GM18861 (cell line): ENCODE results near the gene NUDT8.
"Not testable (repeated sequence)": the region's sequence is repeated elsewhere in the genome, so short reads cannot be mapped to it uniquely, and the experiment has no call there.

Experiments
- ATAC-seq: cut with Tn5 transposase; IDR thresholded peaks from one replicate; pipeline ENCODE4 v1.9.1; 2021; ENCODE audit not compliant: unreplicated experiment

The NUDT8 gene

GRCh38 chr11:67613960-67614715, 15.6 kb downstream of the NUDT8 start:
- ATAC-seq = peak; percentile 60

- ATAC-seq = no peak
Observed at GRCh38 chr11:67613313-67613959, 16.3 kb downstream of the NUDT8 start.

GRCh38 chr11:67612751-67613150, 17.0 kb downstream of the NUDT8 start:
- ATAC-seq = no peak

GRCh38 chr11:67611704-67612587, 17.8 kb downstream of the NUDT8 start:
- no peak for ATAC-seq

GRCh38 chr11:67611165-67611564, 18.6 kb downstream of the NUDT8 start:
- ATAC-seq = no peak

GRCh38 chr11:67610302-67610868, 19.4 kb downstream of the NUDT8 start:
- ATAC-seq = no peak

GRCh38 chr11:67609316-67609715, 20.4 kb downstream of the NUDT8 start:
- ATAC-seq = no peak

- ATAC-seq = no peak
Observed at GRCh38 chr11:67608486-67608885, 21.3 kb downstream of the NUDT8 start.

GRCh38 chr11:67607507-67607906, 22.2 kb downstream of the NUDT8 start:
- no peak for ATAC-seq

GRCh38 chr11:67606492-67607295, 23.0 kb downstream of the NUDT8 start, which contains the start of gene NDUFV1:
Gene NDUFV1 (plus strand): TSS chr11:67606936. CDS start chr11:67607005, 69 bp downstream.
- peak; percentile 90 for ATAC-seq

- ATAC-seq = no peak
Observed at GRCh38 chr11:67606093-67606491, 23.6 kb downstream of the NUDT8 start.

GRCh38 chr11:67605231-67606011, 24.3 kb downstream of the NUDT8 start:
- ATAC-seq = no peak

GRCh38 chr11:67604815-67605214, 24.9 kb downstream of the NUDT8 start:
- ATAC-seq = no peak

- not testable (repeated sequence) for ATAC-seq
Observed at GRCh38 chr11:67604119-67604518, 25.6 kb downstream of the NUDT8 start.

- peak; percentile 16 for ATAC-seq
Observed at GRCh38 chr11:67601098-67601497, 28.6 kb downstream of the NUDT8 start.

GRCh38 chr11:67600324-67601029, 29.3 kb downstream of the NUDT8 start:
- peak; percentile 75 for ATAC-seq

- no peak for ATAC-seq
Observed at GRCh38 chr11:67599149-67599548, 30.6 kb downstream of the NUDT8 start.

GRCh38 chr11:67597963-67598362, 31.8 kb downstream of the NUDT8 start:
- not testable (repeated sequence) for ATAC-seq

GRCh38 chr11:67597458-67597857, 32.3 kb downstream of the NUDT8 start:
- ATAC-seq = not testable (repeated sequence)
